A673 (cell line): ENCODE measurements around the gene TRIP10. TPM values are rescaled to one million over a fixed set of nuclear protein-coding genes. Genes with fewer than 3 reads are reported as not detected.

ENCODE experiments used
- BruUV-seq: library from RNA; stranded (reverse); fragments of 400-500 nt; replicated peaks from 2 replicates; lab custom pipeline; 2021; lab: Mats Ljungman, UMichigan
- CTCF ChIA-PET: fragments of 300-600 bp; sonication (Branson Sonifier 250); formaldehyde crosslinking; loops from one replicate; lab custom pipeline; 2022; ENCODE audit warnings: antibody characterized with exemption; lab: Charles Lee
- POLR2A ChIA-PET: fragments of 300-600 bp; sonication (Branson Sonifier 250); formaldehyde crosslinking; loops from one replicate; lab custom pipeline; 2022; ENCODE audit warnings: antibody characterized with exemption; ENCODE audit not compliant: low non-redundant PET; lab: Charles Lee
- DNase-seq: peaks from one replicate; pipeline ENCODE4 v3.0.0-alpha.2; 2015; ENCODE audit warnings: low spot score
- H3K27ac ChIP-seq: fragments of 200-600 bp; sonication (generic); 2 replicates; pipeline ENCODE4 v1.5.1; 2016; ENCODE audit warnings: mixed run types, low read depth, mild to moderate bottlenecking, mixed read lengths, antibody characterized with exemption, low read length; ENCODE audit not compliant: poor library complexity, severe bottlenecking
- H3K27me3 ChIP-seq: fragments of 200-600 bp; sonication (generic); replicated peaks from 2 replicates; pipeline ENCODE4 v1.6.1; 2017; ENCODE audit warnings: mixed run types, low read depth, mild to moderate bottlenecking, mixed read lengths, antibody characterized with exemption, low read length; ENCODE audit not compliant: insufficient read depth, poor library complexity
- H3K36me3 ChIP-seq: fragments of 200-600 bp; sonication (generic); 2 replicates; pipeline ENCODE4 v1.6.1; 2016; ENCODE audit warnings: mixed run types, mild to moderate bottlenecking, mixed read lengths, antibody characterized with exemption, low read length; ENCODE audit not compliant: insufficient read depth, poor library complexity, severe bottlenecking
- H3K4me1 ChIP-seq: fragments of 200-600 bp; sonication (generic); 2 replicates; pipeline ENCODE4 v1.6.1; 2017; ENCODE audit warnings: mixed run types, mild to moderate bottlenecking, mixed read lengths, antibody characterized with exemption, low read length; ENCODE audit not compliant: insufficient read depth, poor library complexity, severe bottlenecking
- H3K4me3 ChIP-seq: fragments of 200-600 bp; sonication (generic); 2 replicates; pipeline ENCODE4 v1.5.1; 2016; ENCODE audit warnings: low read depth, mixed run types, mild to moderate bottlenecking, mixed read lengths, low read length; ENCODE audit not compliant: poor library complexity, severe bottlenecking
- H3K9me3 ChIP-seq: fragments of 200-600 bp; sonication (generic); 2 replicates; pipeline ENCODE4 v1.6.1; 2016; ENCODE audit warnings: mixed run types, low read depth, mild to moderate bottlenecking, mixed read lengths, antibody characterized with exemption, low read length; ENCODE audit not compliant: poor library complexity, severe bottlenecking
- CTCF ChIP-seq: fragments of 300-800, 200-600 bp; sonication (generic); conservative IDR thresholded peaks from 2 replicates; pipeline ENCODE4 v1.5.1; 2017; ENCODE audit warnings: low read depth, mild to moderate bottlenecking, antibody characterized with exemption, low read length, moderate library complexity, mixed read lengths
- EZH2 ChIP-seq: fragments of 200-600 bp; sonication (generic); IDR thresholded peaks from 2 replicates; pipeline ENCODE4 v1.6.1; 2017; ENCODE audit warnings: borderline replicate concordance, low read depth, mild to moderate bottlenecking, mixed read lengths, antibody characterized with exemption, low read length; ENCODE audit not compliant: poor library complexity, severe bottlenecking
- intact Hi-C: fragments of 100-400 bp; cut with micrococcal nuclease; formaldehyde crosslinking; loops from one replicate; pipeline ENCODE4 v1.10.0; 2022; ENCODE audit not compliant: unreplicated experiment
- total RNA-seq: library from RNA; stranded (reverse); gene quantifications from 2 replicates; pipeline ENCODE4 v1.2.3, GENCODE V29; 2021

The TRIP10 gene
- total RNA-seq, 1 experiment from 2014 or later = 70.2 TPM

DNA sequence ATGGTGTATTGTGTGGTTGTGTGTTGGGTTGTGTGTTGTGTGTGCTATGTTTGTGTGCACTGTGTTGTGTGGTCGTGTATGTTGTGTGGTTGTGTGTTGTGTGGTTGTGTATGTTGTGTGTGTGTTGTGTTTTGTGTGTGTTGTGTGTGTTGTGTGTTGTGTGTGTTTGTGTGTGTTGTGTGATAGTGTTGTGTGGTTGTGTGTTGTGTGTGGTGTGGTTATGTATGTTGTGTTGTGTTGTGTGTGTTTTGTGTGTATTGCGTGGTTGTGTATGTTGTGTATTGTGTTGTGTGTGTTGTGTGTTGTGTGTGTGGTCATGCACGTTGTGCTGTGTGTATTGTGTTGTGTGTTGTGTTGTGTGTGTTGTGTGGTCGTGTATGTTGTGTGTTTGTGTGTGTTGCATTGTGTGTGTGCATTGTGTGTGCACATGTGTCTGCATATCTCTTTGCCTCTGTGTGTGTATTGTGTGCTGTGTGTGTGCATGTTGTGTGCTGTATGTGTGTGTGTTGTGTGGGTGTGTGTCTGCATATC lies 22.0 kb upstream of the TRIP10 start:
- intact Hi-C loops = no loop called here
- ChIA-PET POLR2A (no interaction called here), CTCF (no interaction called here)
- no peak for TF ChIP-seq CTCF
- TF ChIP-seq EZH2 = no peak
- Histone ChIP-seq H3K36me3 (no peaks in the 10 kb centered on the region), H3K9me3 (no peaks in the 10 kb centered on the region), H3K27me3 (no peaks in the 10 kb centered on the region), H3K27ac (no peak overlapping the region), H3K4me3 (no peak overlapping the region), H3K4me1 (no peaks in the 10 kb centered on the region)
- no TSS peak for BruUV-seq
- no peak for DNase-seq

DNA sequence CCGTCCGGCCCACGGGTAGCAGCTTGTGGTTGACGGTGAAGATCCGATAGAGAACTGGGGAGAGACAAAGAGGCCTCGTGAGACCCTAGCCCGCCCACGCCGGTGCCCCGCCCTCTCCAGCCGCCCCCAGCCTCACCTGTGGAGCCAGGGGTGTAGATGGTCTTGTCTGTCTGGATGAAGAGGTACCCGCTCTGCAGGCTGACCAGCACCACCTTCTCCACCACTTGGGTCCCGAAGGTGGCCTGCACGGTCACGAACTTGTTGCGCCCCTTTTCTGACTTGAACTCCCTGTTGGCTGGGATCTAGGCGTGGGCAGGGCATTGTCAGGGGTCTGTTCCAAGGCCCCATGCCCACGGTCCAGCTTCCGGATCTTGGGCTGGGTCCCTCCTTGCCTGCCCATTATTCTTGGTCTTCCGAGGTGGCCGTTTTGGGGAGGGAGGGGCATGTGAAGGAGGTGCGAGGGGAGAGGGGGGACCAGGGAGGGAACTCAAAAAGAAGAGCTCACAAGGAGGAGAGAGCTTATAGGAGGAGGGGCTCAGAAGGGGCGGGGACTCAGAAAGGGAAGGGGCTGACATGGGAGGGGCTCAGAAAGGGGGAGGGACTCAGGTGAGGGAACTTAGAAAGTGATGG lies 21.3 kb upstream of the TRIP10 start:
- CTCF ChIA-PET = interaction anchor here (0.7 kb wide), 1 partner anchor 15 kb away, joined by 3 read pairs; no protein-coding TSS in a partner anchor
- BruUV-seq = no TSS peak
- no peak for DNase-seq

More for the DNA sequence above, 21.3 kb upstream of the TRIP10 start:
- peaks cover 3% of the 10 kb centered on the region for H3K4me1 ChIP-seq
- H3K27me3 ChIP-seq = no peaks in the 10 kb centered on the region
- H3K27ac ChIP-seq = no peak overlapping the region
- H3K4me3 ChIP-seq = no peak overlapping the region
- no peaks in the 10 kb centered on the region for H3K36me3 ChIP-seq
- H3K9me3 ChIP-seq = no peaks in the 10 kb centered on the region
- POLR2A ChIA-PET = no interaction called here
- intact Hi-C loops = no loop called here
- TF ChIP-seq EZH2 (no peak), CTCF (no peak)
